HCT116 (cell line): ENCODE results near the gene MSI2. TPM values are rescaled to one million over a fixed set of nuclear protein-coding genes. Genes with fewer than 3 reads are reported as not detected.

Experiments
- ATAC-seq: fragments of 200-7000 bp; cut with Tn5 transposase; 2 replicates; pipeline ENCODE4 v1.9.1; 2020; ENCODE audit warnings: mild to moderate bottlenecking, moderate library complexity
- BruUV-seq: library from RNA; stranded (reverse); fragments of 400-500 nt; replicated peaks from 2 replicates; lab custom pipeline; 2021; lab: Mats Ljungman, UMichigan
- CTCF ChIA-PET: fragments of 300-600 bp; sonication (Branson Sonifier 250); formaldehyde crosslinking; loops from one replicate; lab custom pipeline; 2021; ENCODE audit warnings: antibody characterized with exemption; lab: Charles Lee
- POLR2A ChIA-PET: fragments of 300-600, 350-600 bp; sonication (Branson Sonifier 250); formaldehyde crosslinking; loops from one replicate; lab custom pipeline; 2021; ENCODE audit warnings: antibody characterized with exemption; lab: Charles Lee
- RAD21 ChIA-PET, 2 experiments: fragments of 300-600 bp; sonication (Branson Sonifier 250); formaldehyde crosslinking; loops; one replicate each; lab custom pipeline; 2023; ENCODE audit warnings: low total read pairs in 2 of 2; ENCODE audit not compliant: uncharacterized antibody in 2 of 2, unreplicated experiment in 2 of 2, low non-redundant PET in 1 of 2; lab: Charles Lee
- DNase-seq: peaks from one replicate; pipeline ENCODE4 v3.0.0-alpha.2; 2010; ENCODE audit warnings: low read depth, low spot score
- H2AFZ ChIP-seq: fragments of 200-600 bp; shearing (Covaris generic), sonication (generic); 2 replicates; pipeline ENCODE4 v1.6.1; 2017; ENCODE audit warnings: low read depth, mixed run types, mixed read lengths, antibody characterized with exemption, low read length; ENCODE audit not compliant: poor library complexity, severe bottlenecking
- H3K27ac ChIP-seq: 2 replicates; pipeline ENCODE4 v1.5.1; 2012; ENCODE audit warnings: low read depth, low read length
- H3K27me3 ChIP-seq: fragments of 200-600 bp; sonication (generic); 2 replicates; pipeline ENCODE4 v1.6.1; 2016; ENCODE audit warnings: mixed run types, low read length, mixed read lengths; ENCODE audit not compliant: insufficient read depth
- H3K36me3 ChIP-seq, 2 experiments: fragments of 200-500 bp in 1 of 2; fragments of 200-600 bp in 1 of 2; sonication (Bioruptor generic) in 1 of 2; sonication (generic) in 1 of 2; 2 replicates each; pipeline versions ENCODE4 v1.5.1 to v1.6.1; 2014 to 2016; ENCODE audit warnings: low read length in 2 of 2, inconsistent platforms in 1 of 2, mixed read lengths in 1 of 2, mixed run types in 1 of 2; ENCODE audit not compliant: insufficient read depth in 2 of 2, control insufficient read depth in 1 of 2
- H3K4me1 ChIP-seq, 2 experiments: fragments of 200-600 bp in 1 of 2; sonication (generic) in 1 of 2; 2 replicates each; pipeline versions ENCODE4 v1.5.1 to v1.6.1; 2012 to 2017; ENCODE audit warnings: low read length in 2 of 2, inconsistent platforms in 1 of 2, mild to moderate bottlenecking in 1 of 2, mixed read lengths in 1 of 2, mixed run types in 1 of 2, moderate library complexity in 1 of 2; ENCODE audit not compliant: insufficient read depth in 2 of 2, control insufficient read depth in 1 of 2
- H3K4me2 ChIP-seq: fragments of 200-600 bp; sonication (generic); 2 replicates; pipeline ENCODE4 v1.6.1; 2017; ENCODE audit warnings: mixed run types, low read length, mixed read lengths
- H3K4me3 ChIP-seq, 2 experiments: fragments of 200-600 bp in 1 of 2; sonication (generic) in 1 of 2; replicated peaks in 1 of 2; 2 replicates each; pipeline ENCODE4 v1.5.1; 2011 to 2016; ENCODE audit warnings: low read length in 2 of 2, control low read depth in 1 of 2, low read depth in 1 of 2, mild to moderate bottlenecking in 1 of 2, mixed read lengths in 1 of 2, mixed run types in 1 of 2
- H3K79me2 ChIP-seq: fragments of 200-600 bp; sonication (generic); 2 replicates; pipeline ENCODE4 v1.6.1; 2017; ENCODE audit warnings: mild to moderate bottlenecking, mixed run types, low read length, moderate library complexity, mixed read lengths; ENCODE audit not compliant: insufficient read depth
- H3K9ac ChIP-seq: fragments of 200-600 bp; sonication (generic); 2 replicates; pipeline ENCODE4 v1.6.1; 2016; ENCODE audit warnings: low read length, mixed read lengths
- H3K9me2 ChIP-seq: fragments of 200-600 bp; sonication (generic), shearing (Covaris generic); 2 replicates; pipeline ENCODE4 v1.6.1; 2017; ENCODE audit warnings: mixed run types, mild to moderate bottlenecking, moderate library complexity; ENCODE audit not compliant: insufficient read depth
- H3K9me3 ChIP-seq, 2 experiments: fragments of 200-500 bp in 1 of 2; fragments of 200-600 bp in 1 of 2; sonication (Bioruptor generic) in 1 of 2; sonication (generic) in 1 of 2; 2 replicates each; pipeline ENCODE4 v1.6.1; 2014 to 2017; ENCODE audit warnings: low read length in 2 of 2, mixed read lengths in 2 of 2, inconsistent platforms in 1 of 2, low read depth in 1 of 2, mild to moderate bottlenecking in 1 of 2, mixed run types in 1 of 2, moderate library complexity in 1 of 2; ENCODE audit not compliant: control insufficient read depth in 1 of 2, insufficient read depth in 1 of 2
- H4K20me1 ChIP-seq: fragments of 200-600 bp; sonication (generic), shearing (Covaris generic); 2 replicates; pipeline ENCODE4 v1.6.1; 2017; ENCODE audit warnings: mixed run types, mild to moderate bottlenecking, moderate library complexity; ENCODE audit not compliant: insufficient read depth
- CEBPB ChIP-seq: IDR thresholded peaks from 2 replicates; pipeline ENCODE4 v1.6.1; 2012; ENCODE audit warnings: low read depth
- ELF1 ChIP-seq: IDR thresholded peaks from 2 replicates; pipeline ENCODE4 v1.6.1; 2012; ENCODE audit warnings: low read depth, borderline replicate concordance
- FOSL1 ChIP-seq: IDR thresholded peaks from 2 replicates; pipeline ENCODE4 v1.6.1; 2012; ENCODE audit warnings: low read depth
- JUND ChIP-seq: IDR thresholded peaks from 2 replicates; pipeline ENCODE4 v1.6.1; 2012
- POLR2A ChIP-seq: IDR thresholded peaks from 2 replicates; pipeline ENCODE4 v1.7.0; 2011; ENCODE audit warnings: borderline replicate concordance; ENCODE audit not compliant: insufficient read depth, insufficient read length; ENCODE audit errors: extremely low read depth
- RAD21 ChIP-seq: IDR thresholded peaks from 2 replicates; pipeline ENCODE4 v1.6.1; 2012; ENCODE audit warnings: low read depth, mild to moderate bottlenecking
- SIN3A ChIP-seq: IDR thresholded peaks from 2 replicates; pipeline ENCODE4 v1.6.1; 2012; ENCODE audit warnings: low read depth
- SP1 ChIP-seq: IDR thresholded peaks from 2 replicates; pipeline ENCODE4 v1.6.1; 2012; ENCODE audit warnings: low read depth
- SRF ChIP-seq: IDR thresholded peaks from 2 replicates; pipeline ENCODE4 v1.6.1; 2012; ENCODE audit warnings: low read depth
- TCF7L2 ChIP-seq: IDR thresholded peaks from 2 replicates; pipeline ENCODE4 v1.7.0; 2011; ENCODE audit warnings: borderline replicate concordance, inconsistent platforms; ENCODE audit not compliant: insufficient read depth, insufficient read length; ENCODE audit errors: extremely low read depth
- ZFX ChIP-seq: fragments of 450-650 bp; IDR thresholded peaks from 2 replicates; pipeline ENCODE4 v1.6.1; 2017
- intact Hi-C: fragments of 100-400 bp; cut with micrococcal nuclease; formaldehyde crosslinking; loops from 2 replicates; pipeline ENCODE4 v1.10.0; 2022
- total RNA-seq: library from RNA; stranded (reverse); gene quantifications from one replicate; pipeline ENCODE4 v1.2.1, GENCODE V29; 2021; ENCODE audit not compliant: unreplicated experiment

MSI2 gene
- total RNA-seq, 1 experiment from 2014 or later, result 137 TPM

DNA sequence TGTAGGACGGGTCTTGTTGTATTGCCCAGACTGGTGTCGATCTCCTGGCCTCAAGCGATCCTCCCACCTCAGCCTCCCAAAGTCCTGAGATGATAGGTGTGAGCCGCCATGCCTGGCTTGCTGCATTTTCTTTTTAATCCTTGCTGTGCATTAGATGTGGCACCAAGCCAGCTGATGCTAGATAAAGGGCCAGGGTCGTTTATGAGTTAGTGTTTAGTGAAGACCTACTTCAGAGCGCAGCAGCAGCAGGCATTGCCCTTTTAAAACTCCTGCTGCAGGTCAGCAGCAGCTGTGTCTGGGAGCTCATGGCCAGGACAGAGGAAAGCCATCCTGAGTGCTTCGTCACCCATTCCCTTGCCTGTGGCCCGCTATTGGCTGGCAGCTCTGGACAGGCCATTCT, 251.5 kb downstream of the MSI2 start:
- Histone ChIP-seq H3K4me2 (no peak overlapping the region), H3K79me2 (no peaks in the 10 kb centered on the region), H3K4me1 (0 out of 4 replicates have a peak, but pooled peaks cover 2 to 8% of the 10 kb centered on the region in 2 experiments), H3K27me3 (no peaks in the 10 kb centered on the region), H3K36me3 (no peaks in the 10 kb centered on the region), H3K9ac (no peak overlapping the region), H3K9me2 (no peaks in the 10 kb centered on the region), H4K20me1 (peaks cover 4% of the 10 kb centered on the region; the same call in 1 of the 2 replicates), H3K27ac (no peak overlapping the region), H3K9me3 (no peaks in the 10 kb centered on the region), H3K4me3 (no peak overlapping the region), H2AFZ (no peak overlapping the region)
- ChIA-PET CTCF (no interaction called here), RAD21 (no interaction called here), POLR2A (no interaction called here)
- DNase-seq (no peak), ATAC-seq (no peak)
- intact Hi-C loops, result no loop called here
- BruUV-seq, result no TSS peak
- TF ChIP-seq CEBPB, result no peak
- TF ChIP-seq SRF, result no peak
- no peak for TF ChIP-seq RAD21
- no peak for TF ChIP-seq FOSL1
- TF ChIP-seq SP1, result no peak
- no peak for TF ChIP-seq ELF1
- TF ChIP-seq TCF7L2, result no peak
- no peak for TF ChIP-seq ZFX

DNA sequence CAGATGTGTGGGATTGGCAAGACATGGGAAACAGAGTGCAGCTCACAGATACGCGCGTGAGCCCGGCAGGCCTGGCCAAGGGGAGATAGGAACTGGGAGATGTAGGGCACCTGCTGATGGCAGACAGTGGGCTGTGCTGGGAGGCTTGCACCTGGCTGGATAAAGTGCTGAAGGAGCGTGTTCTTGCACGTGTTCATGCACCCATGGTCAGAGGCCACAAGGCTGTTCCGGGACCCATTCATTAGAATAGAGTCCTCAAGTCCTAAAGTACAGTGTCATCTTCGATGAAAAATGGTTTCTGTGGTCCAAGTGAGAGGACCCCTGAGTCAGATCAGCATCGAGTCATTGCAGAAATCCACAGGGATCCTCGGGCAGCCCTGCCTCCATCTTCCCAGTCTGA, 252.3 kb downstream of the MSI2 start:
- H3K9ac ChIP-seq, result no peak overlapping the region
- H3K27ac ChIP-seq, result no peak overlapping the region
- H3K4me2 ChIP-seq, result no peak overlapping the region
- no peak overlapping the region for H2AFZ ChIP-seq
- H3K36me3 ChIP-seq, result no peaks in the 10 kb centered on the region
- RAD21 ChIA-PET, result no interaction called here
- no peaks in the 10 kb centered on the region for H4K20me1 ChIP-seq
- POLR2A ChIA-PET, result no interaction called here
- CTCF ChIA-PET, result no interaction called here
- no peaks in the 10 kb centered on the region for H3K27me3 ChIP-seq
- H3K4me3 ChIP-seq, result no peak overlapping the region
- H3K9me3 ChIP-seq, result no peaks in the 10 kb centered on the region
- no peak for DNase-seq
- TF ChIP-seq POLR2A, result no peak
- no peak for TF ChIP-seq JUND
- no peak for TF ChIP-seq SIN3A
- TF ChIP-seq FOSL1, result no peak
- TF ChIP-seq SP1, result no peak
- TF ChIP-seq ZFX, result no peak
- intact Hi-C loops, result no loop called here
- 0 out of 4 replicates have a peak, but pooled peaks cover 2 to 8% of the 10 kb centered on the region in 2 experiments for H3K4me1 ChIP-seq
- H3K9me2 ChIP-seq, result no peaks in the 10 kb centered on the region
- no TSS peak for BruUV-seq
- no peak for ATAC-seq
- no peaks in the 10 kb centered on the region for H3K79me2 ChIP-seq
